Heart right ventricle (tissue), 16 donors: ENCODE data around the gene TDRD10. TPM values are rescaled to one million over a fixed set of nuclear protein-coding genes. Genes with fewer than 3 reads are reported as not detected.

ENCODE experiments used
- ATAC-seq, 8 donors: fragments of 200-7000 bp; cut with Tn5 transposase; one replicate each; pipeline ENCODE4 v1.9.1; 2020; ENCODE audit warnings: mild to moderate bottlenecking in 8 of 8, moderate library complexity in 8 of 8, moderate number of reproducible peaks in 1 of 8
- DNase-seq, 2 donors: peaks; one replicate each; pipeline ENCODE4 v3.0.0-alpha.2; 2020
- H3K27ac ChIP-seq, 10 donors: fragments of 200-600 bp; sonication (generic) in 2 of 10; one replicate each; pipeline versions ENCODE4 v1.5.0 to v1.8.0; 2020 to 2022; ENCODE audit warnings: mild to moderate bottlenecking in 3 of 10
- H3K27me3 ChIP-seq, 7 donors: fragments of 200-600 bp; one replicate each; pipeline ENCODE4 v1.8.0; 2021 to 2022; ENCODE audit warnings: mild to moderate bottlenecking in 2 of 7
- H3K36me3 ChIP-seq, 9 donors: fragments of 200-600 bp; sonication (generic) in 1 of 9; one replicate each; pipeline versions ENCODE4 v1.5.0 to v1.8.0; 2020 to 2022; ENCODE audit warnings: mild to moderate bottlenecking in 2 of 9
- H3K4me1 ChIP-seq, 9 donors: fragments of 200-600 bp; sonication (generic) in 1 of 9; one replicate each; pipeline versions ENCODE4 v1.5.0 to v1.8.0; 2020 to 2022; ENCODE audit warnings: mild to moderate bottlenecking in 4 of 9
- H3K4me3 ChIP-seq, 10 donors: fragments of 200-600 bp; sonication (generic) in 2 of 10; one replicate each; pipeline versions ENCODE4 v1.5.0 to v1.8.0; 2020 to 2022; ENCODE audit warnings: mild to moderate bottlenecking in 7 of 10, moderate library complexity in 2 of 10
- H3K9me3 ChIP-seq, 11 donors: fragments of 200-600 bp in 10 of 11; sonication (generic) in 2 of 11; one replicate each; pipeline versions ENCODE4 v1.5.0 to v1.8.0; 2013 to 2022; ENCODE audit warnings: mild to moderate bottlenecking in 2 of 11, control low read depth in 1 of 11, moderate library complexity in 1 of 11
- WGBS, 2 donors: extraction: QIAGEN DNeasy Blood & Tissue Kit; methylation state at CpG; one replicate each; pipeline ENCODE4 v1.1.7; 2013; ENCODE audit warnings: inconsistent platforms in 1 of 2; 5-methylcytosine and 5-hydroxymethylcytosine counted together
- intact Hi-C, 10 donors: fragments of 100-400 bp; cut with DNase I; formaldehyde crosslinking; loops; one replicate each; pipeline versions ENCODE4 v1.11.1 to v1.14.2; 2022
- polyA plus RNA-seq, 2 donors: library from polyadenylated mRNA; stranded (reverse); fragments of 200-250 nt; gene quantifications; one replicate each; pipeline ENCODE4 v1.2.3, GENCODE V29; 2013
- total RNA-seq, 10 donors: library from RNA; stranded (reverse); fragmentation: NEBNext Ultra II Directional in 3 of 10; extraction: Animal tissue kit (Norgen Biotek cat#: 25700) in 3 of 10; gene quantifications; one replicate each; pipeline versions ENCODE4 v1.2.1 to v1.2.4, GENCODE V29; 2021 to 2023
- TF ChIP-seq, protein P1 (sequence below), 9 donors: fragments of 200-600 bp; sonication (generic) in 2 of 9; IDR thresholded peaks; one replicate each; pipeline versions ENCODE4 v1.5.0 to v1.8.0; 2021 to 2022; ENCODE audit warnings: antibody characterized with exemption in 9 of 9, mild to moderate bottlenecking in 5 of 9, moderate library complexity in 1 of 9
- donor health status: Arrhythmogenic right ventricular cardiomyopathy.
- donor health status: ischemic (EF 13 %, LVEDD 7.1; RV severe dilation, severe dysfunction).
- donor health status: healthy with polysubstance abuse.
- donor health status: DM: no; HTN: yes; CAD: no.
- donor health status: DM: no; HTN: no; CAD: no.
- donor health status: ischemic (EF 25% LVEDD 6.9; RV normal size, moderate dysfunction).
- donor health status: ischemic (EF 25% LVEDD 5.7; RV mildly dilated, moderate dysfunction).
- donor health status: healthy.
- donor health status: DM: yes; HTN: yes; CAD: no.
- donor health status: Ischemic cardiomyopathy.
- donor health status: ischemic (EF 35%, LVEDD 5.7; RV mildly dilated, moderate dysfunction).
- donor health status: nonischemic (EF 11% LVEDD 7.7; RV severe dilation, severe dysfunction).
- donor health status: DM: yes; HTN: yes; CAD: no.
- donor health status: PGD.
- donor health status: ischemic (EF 29% LVEDD 5.4; RV normal size, mild dysfunction).
- donor health status: nonischemic (EF 23%, LVEDD 6.1; RV moderate dilation, normal function).

The TDRD10 gene
- total and polyA plus RNA-seq, 12 donors, result 1.1 to 13.3 (median 2.0) TPM

- H3K4me3 ChIP-seq, result no peak overlapping the region
- intact Hi-C loops, result no loop called here
- H3K27ac ChIP-seq, result no peak overlapping the region
- TF ChIP-seq, protein P1, sequence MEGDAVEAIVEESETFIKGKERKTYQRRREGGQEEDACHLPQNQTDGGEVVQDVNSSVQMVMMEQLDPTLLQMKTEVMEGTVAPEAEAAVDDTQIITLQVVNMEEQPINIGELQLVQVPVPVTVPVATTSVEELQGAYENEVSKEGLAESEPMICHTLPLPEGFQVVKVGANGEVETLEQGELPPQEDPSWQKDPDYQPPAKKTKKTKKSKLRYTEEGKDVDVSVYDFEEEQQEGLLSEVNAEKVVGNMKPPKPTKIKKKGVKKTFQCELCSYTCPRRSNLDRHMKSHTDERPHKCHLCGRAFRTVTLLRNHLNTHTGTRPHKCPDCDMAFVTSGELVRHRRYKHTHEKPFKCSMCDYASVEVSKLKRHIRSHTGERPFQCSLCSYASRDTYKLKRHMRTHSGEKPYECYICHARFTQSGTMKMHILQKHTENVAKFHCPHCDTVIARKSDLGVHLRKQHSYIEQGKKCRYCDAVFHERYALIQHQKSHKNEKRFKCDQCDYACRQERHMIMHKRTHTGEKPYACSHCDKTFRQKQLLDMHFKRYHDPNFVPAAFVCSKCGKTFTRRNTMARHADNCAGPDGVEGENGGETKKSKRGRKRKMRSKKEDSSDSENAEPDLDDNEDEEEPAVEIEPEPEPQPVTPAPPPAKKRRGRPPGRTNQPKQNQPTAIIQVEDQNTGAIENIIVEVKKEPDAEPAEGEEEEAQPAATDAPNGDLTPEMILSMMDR (IDR thresholded peaks at IDR 0.05), result no peak
- no peak for DNase-seq
- no peaks in the 10 kb centered on the region for H3K9me3 ChIP-seq
- peaks cover 4 to 25% (median 12%) of the 10 kb centered on the region in 9 donors for H3K4me1 ChIP-seq
- WGBS, 2 donors, result 73 to 74% methylated on average over 10 of the region's 10 CpGs
- ATAC-seq, result no peak
- H3K36me3 ChIP-seq, result no peaks in the 10 kb centered on the region
- H3K27me3 ChIP-seq, result peaks cover 0 to 21% (median 10%) of the 10 kb centered on the region in 7 donors
These were observed 70.6 kb downstream of the TDRD10 start for GRCh38 chr1:154572468-154573167.

DNA sequence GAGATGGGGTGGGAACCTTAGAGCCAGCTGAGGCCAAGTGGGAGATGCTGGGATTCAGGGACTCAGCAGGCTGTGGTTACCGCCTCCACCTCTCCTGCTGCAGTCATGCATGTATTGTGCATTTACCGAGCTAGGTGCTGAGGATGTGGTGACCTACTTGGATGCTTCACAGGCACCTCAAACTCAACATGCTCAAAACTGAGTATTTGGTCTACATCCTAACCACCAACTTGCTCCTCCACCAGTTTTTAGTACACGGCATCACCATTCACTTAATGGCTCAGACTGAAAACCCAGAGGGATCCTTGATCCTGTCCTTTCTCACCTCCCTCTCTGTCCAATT lies 71.1 kb downstream of the TDRD10 start:
- peaks cover 0 to 21% (median 9%) of the 10 kb centered on the region in 7 donors for H3K27me3 ChIP-seq
- no peaks in the 10 kb centered on the region for H3K9me3 ChIP-seq
- TF ChIP-seq, protein P1 (IDR thresholded peaks at IDR 0.05), result no peak
- no peak overlapping the region for H3K4me3 ChIP-seq
- DNase-seq, result no peak
- H3K27ac ChIP-seq, result no peak overlapping the region
- intact Hi-C loops, result no loop called here
- H3K4me1 ChIP-seq, result peaks cover 2 to 25% (median 13%) of the 10 kb centered on the region in 9 donors
- H3K36me3 ChIP-seq, result peaks cover 0 to 4% (median 0%) of the 10 kb centered on the region in 9 donors
- WGBS, 2 donors, result 78 to 93% methylated on average over 3 of the region's 3 CpGs
- no peak for ATAC-seq

- Histone ChIP-seq H3K4me1 (peaks cover 5 to 35% (median 16%) of the 10 kb centered on the region in 9 donors), H3K9me3 (no peaks in the 10 kb centered on the region), H3K4me3 (no peak overlapping the region), H3K27ac (no peak overlapping the region), H3K36me3 (peaks cover 0 to 20% (median 5%) of the 10 kb centered on the region in 9 donors), H3K27me3 (peaks cover 0 to 8% (median 0%) of the 10 kb centered on the region in 7 donors)
- TF ChIP-seq, protein P1 (IDR thresholded peaks at IDR 0.05), result no peak
- intact Hi-C loops, result no loop called here
- ATAC-seq, result no peak
- WGBS, 2 donors, result 15 to 18% methylated on average over 7 of the region's 7 CpGs
- DNase-seq, result no peak
These were observed 72.7 kb downstream of the TDRD10 start for GRCh38 chr1:154574716-154575115.

DNA sequence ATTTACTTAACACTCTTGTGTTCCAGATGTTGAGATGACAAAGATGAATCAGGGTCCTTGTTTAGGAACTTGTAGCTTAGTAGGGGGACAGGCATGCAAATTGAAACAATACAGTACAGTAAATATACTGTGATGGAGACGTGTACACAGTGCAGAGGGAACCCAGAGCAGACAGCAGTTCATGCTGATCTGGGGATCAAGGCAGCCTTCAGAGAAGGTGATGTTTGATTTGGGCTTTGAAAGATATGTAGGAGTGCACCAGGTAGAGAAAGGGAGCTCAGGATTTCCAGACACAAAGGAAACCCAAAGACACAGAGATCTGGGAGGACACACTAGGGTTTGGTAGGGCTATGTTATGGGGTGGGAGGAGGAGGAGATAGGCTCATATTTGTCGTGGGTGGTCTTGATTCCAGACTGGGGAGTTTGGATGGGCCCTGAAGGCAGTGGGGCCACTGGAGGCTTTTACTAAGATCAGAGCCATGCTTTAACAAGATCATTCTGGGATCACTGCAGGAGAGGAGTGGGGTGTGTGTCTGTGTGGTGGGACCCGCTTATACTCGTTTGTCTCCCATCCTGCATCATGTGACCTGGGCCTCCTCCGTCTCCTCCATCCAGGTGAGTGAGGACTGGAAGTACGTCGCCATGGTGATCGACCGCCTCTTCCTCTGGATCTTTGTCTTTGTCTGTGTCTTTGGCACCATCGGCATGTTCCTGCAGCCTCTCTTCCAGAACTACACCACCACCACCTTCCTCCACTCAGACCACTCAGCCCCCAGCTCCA lies 73.3 kb downstream of the TDRD10 start:
- peaks cover 0 to 5% (median 0%) of the 10 kb centered on the region in 7 donors for H3K27me3 ChIP-seq
- no peak overlapping the region for H3K27ac ChIP-seq
- peaks cover 0 to 26% (median 10%) of the 10 kb centered on the region in 9 donors for H3K36me3 ChIP-seq
- no peaks in the 10 kb centered on the region for H3K9me3 ChIP-seq
- 84% methylated on average over 10 of the region's 10 CpGs for whole genome bisulfite sequencing, 2 donors
- intact Hi-C loops, result no loop called here
- TF ChIP-seq, protein P1 (IDR thresholded peaks at IDR 0.05), result no peak
- no peak for DNase-seq
- peaks cover 5 to 35% (median 16%) of the 10 kb centered on the region in 9 donors for H3K4me1 ChIP-seq
- no peak overlapping the region for H3K4me3 ChIP-seq
- ATAC-seq, result no peak
